H1 (cell line): ENCODE measurements around the gene SS18. TPM values are rescaled to one million over a fixed set of nuclear protein-coding genes. Genes with fewer than 3 reads are reported as not detected.

ENCODE experiments used
- CTCF ChIA-PET: fragments of 300-600 bp; sonication (Branson Sonifier 250); formaldehyde crosslinking; loops from one replicate; lab custom pipeline; 2021; ENCODE audit not compliant: partially characterized antibody; lab: Charles Lee
- POLR2A ChIA-PET: fragments of 300-600 bp; sonication (Branson Sonifier 250); formaldehyde crosslinking; loops from one replicate; lab custom pipeline; 2021; ENCODE audit warnings: inconsistent platforms; ENCODE audit not compliant: partially characterized antibody; lab: Charles Lee
- DNase-seq, 2 experiments: peaks; one replicate each; pipeline versions ENCODE4 v3.0.0 to v3.0.0-alpha.2; 2010 to 2022; ENCODE audit warnings: low spot score in 2 of 2, low read depth in 1 of 2, mixed read lengths in 1 of 2
- FAIRE-seq: peaks from 2 replicates; lab custom pipeline; 2011; peaks lifted over from hg19 to GRCh38; lab: Jason Lieb, UNC
- H2AFZ ChIP-seq: 2 replicates; pipeline ENCODE4 v1.8.1; 2012; ENCODE audit warnings: low read length, inconsistent platforms
- H2AK5ac ChIP-seq: 2 replicates; pipeline ENCODE4 v1.6.1; 2013; ENCODE audit warnings: low read depth, low read length
- H2BK120ac ChIP-seq: replicated peaks from 2 replicates; pipeline ENCODE3; 2013; ENCODE audit warnings: low read depth, low read length, inconsistent platforms
- H2BK12ac ChIP-seq: 2 replicates; pipeline ENCODE4 v1.6.1; 2013; ENCODE audit warnings: low read depth, low read length
- H2BK15ac ChIP-seq: 2 replicates; pipeline ENCODE4 v1.6.1; 2013; ENCODE audit warnings: low read length
- H2BK20ac ChIP-seq: 2 replicates; pipeline ENCODE4 v1.6.1; 2013; ENCODE audit warnings: low read length
- H2BK5ac ChIP-seq: 2 replicates; pipeline ENCODE4 v1.6.1; 2013; ENCODE audit warnings: low read depth, low read length
- H3K14ac ChIP-seq: 2 replicates; pipeline ENCODE4 v1.6.1; 2013; ENCODE audit warnings: inconsistent platforms; ENCODE audit not compliant: insufficient read length
- H3K18ac ChIP-seq: 2 replicates; pipeline ENCODE4 v1.6.1; 2013; ENCODE audit warnings: low read length; ENCODE audit errors: extremely low read depth
- H3K23ac ChIP-seq: 2 replicates; pipeline ENCODE4 v1.6.1; 2013; ENCODE audit warnings: inconsistent platforms; ENCODE audit not compliant: insufficient read length
- H3K23me2 ChIP-seq: 2 replicates; pipeline ENCODE4 v1.6.1; 2013; ENCODE audit warnings: low read depth, low read length
- H3K27ac ChIP-seq: 2 replicates; pipeline ENCODE4 v1.6.1; 2011; ENCODE audit warnings: low read depth, low read length, inconsistent platforms
- H3K27me3 ChIP-seq, 4 experiments: replicated peaks in 1 of 4; 1 replicate in 1 of 4; 2 replicates in 3 of 4; pipeline versions ENCODE4 v1.6.1 to v1.8.1; 2011 to 2013; ENCODE audit warnings: low read length in 3 of 4, mild to moderate bottlenecking in 3 of 4, inconsistent platforms in 2 of 4, mixed read lengths in 2 of 4, moderate library complexity in 1 of 4; ENCODE audit not compliant: control insufficient read depth in 3 of 4, insufficient read depth in 3 of 4; ENCODE audit errors: extremely low read depth in 1 of 4
- H3K36me3 ChIP-seq, 4 experiments: 2 replicates each; pipeline versions ENCODE4 v1.6.1 to v1.8.1; 2011 to 2013; ENCODE audit warnings: mild to moderate bottlenecking in 4 of 4, low read length in 3 of 4, moderate library complexity in 2 of 4, control low read depth in 1 of 4, inconsistent platforms in 1 of 4; ENCODE audit not compliant: insufficient read depth in 4 of 4, control insufficient read depth in 2 of 4
- H3K4ac ChIP-seq: replicated peaks from 2 replicates; pipeline ENCODE3; 2013; ENCODE audit warnings: low read length, low read depth, mixed read lengths, inconsistent platforms; ENCODE audit not compliant: insufficient read length
- H3K4me1 ChIP-seq, 4 experiments: replicated peaks in 1 of 4; 1 replicate in 1 of 4; 2 replicates in 3 of 4; pipeline versions ENCODE4 v1.6.1 to v1.8.1; 2011 to 2013; ENCODE audit warnings: low read length in 3 of 4, inconsistent platforms in 2 of 4, mixed read lengths in 1 of 4; ENCODE audit not compliant: insufficient read depth in 4 of 4, control insufficient read depth in 3 of 4
- H3K4me2 ChIP-seq, 2 experiments: 2 replicates each; pipeline versions ENCODE4 v1.6.1 to v1.8.1; 2011 to 2013; ENCODE audit warnings: low read depth in 2 of 2, low read length in 2 of 2, control low read depth in 1 of 2, inconsistent platforms in 1 of 2, mild to moderate bottlenecking in 1 of 2; ENCODE audit not compliant: insufficient read depth in 1 of 2
- H3K4me3 ChIP-seq, 4 experiments: fragments of 200-600, 300-600 bp in 1 of 4; sonication (generic), shearing (Covaris generic), sonication (Bioruptor Twin) in 1 of 4; 2 replicates each; pipeline versions ENCODE4 v1.5.1 to v1.8.1; 2011 to 2016; ENCODE audit warnings: low read length in 4 of 4, low read depth in 3 of 4, control low read depth in 2 of 4, inconsistent platforms in 2 of 4, mild to moderate bottlenecking in 2 of 4, mixed read lengths in 1 of 4, moderate library complexity in 1 of 4; ENCODE audit not compliant: insufficient read depth in 2 of 4; ENCODE audit errors: extremely low read depth in 1 of 4
- H3K56ac ChIP-seq: replicated peaks from 2 replicates; pipeline ENCODE3; 2013; ENCODE audit warnings: low read depth, mild to moderate bottlenecking, mixed read lengths, low read length, inconsistent platforms; ENCODE audit not compliant: insufficient read length
- H3K79me1 ChIP-seq: 2 replicates; pipeline ENCODE4 v1.6.1; 2013; ENCODE audit warnings: low read depth, low read length, control low read depth
- H3K79me2 ChIP-seq, 2 experiments: 2 replicates each; pipeline versions ENCODE4 v1.6.1 to v1.8.1; 2012 to 2013; ENCODE audit warnings: low read length in 2 of 2, mild to moderate bottlenecking in 2 of 2, inconsistent platforms in 1 of 2; ENCODE audit not compliant: insufficient read depth in 2 of 2, control insufficient read depth in 1 of 2
- H3K9ac ChIP-seq, 4 experiments: replicated peaks in 1 of 4; 1 replicate in 1 of 4; 2 replicates in 3 of 4; pipeline versions ENCODE4 v1.6.1 to v1.8.1; 2011 to 2013; ENCODE audit warnings: low read depth in 3 of 4, low read length in 3 of 4, control low read depth in 2 of 4, mild to moderate bottlenecking in 2 of 4, moderate library complexity in 2 of 4, inconsistent platforms in 1 of 4; ENCODE audit errors: extremely low read depth in 1 of 4
- H3K9me3 ChIP-seq, 2 experiments: 2 replicates each; pipeline versions ENCODE4 v1.6.1 to v1.8.1; 2012 to 2013; ENCODE audit warnings: mild to moderate bottlenecking in 2 of 2, moderate library complexity in 2 of 2, control low read depth in 1 of 2, inconsistent platforms in 1 of 2, low read depth in 1 of 2, low read length in 1 of 2, mixed read lengths in 1 of 2; ENCODE audit not compliant: insufficient read depth in 2 of 2
- H4K20me1 ChIP-seq, 2 experiments: replicated peaks in 1 of 2; 2 replicates each; pipeline versions ENCODE3 to v1.8.1; 2011 to 2013; ENCODE audit warnings: inconsistent platforms in 2 of 2, low read length in 2 of 2, mild to moderate bottlenecking in 1 of 2; ENCODE audit not compliant: insufficient read depth in 2 of 2, control insufficient read depth in 1 of 2
- H4K5ac ChIP-seq: 2 replicates; pipeline ENCODE4 v1.6.1; 2013; ENCODE audit warnings: low read length, low read depth, mixed read lengths, inconsistent platforms; ENCODE audit not compliant: insufficient read length
- H4K8ac ChIP-seq: 2 replicates; pipeline ENCODE4 v1.8.0; 2013; ENCODE audit warnings: mild to moderate bottlenecking, moderate library complexity, low read length, inconsistent platforms; ENCODE audit not compliant: insufficient read depth; ENCODE audit errors: extremely low read depth
- H4K91ac ChIP-seq: replicated peaks from 2 replicates; pipeline ENCODE3; 2013; ENCODE audit warnings: low read length, mixed read lengths, inconsistent platforms; ENCODE audit not compliant: insufficient read length
- CEBPB ChIP-seq: IDR thresholded peaks from 2 replicates; pipeline ENCODE4 v1.6.1; 2012; ENCODE audit warnings: low read depth, low read length
- TEAD4 ChIP-seq: IDR thresholded peaks from 2 replicates; pipeline ENCODE4 v1.6.1; 2012; ENCODE audit warnings: low read depth, low read length, inconsistent platforms, mixed read lengths
- WGBS, 2 experiments: shearing (Covaris generic) in 1 of 2; methylation state at CpG; one replicate each; pipeline versions ENCODE4 v1.1.6 to v1.1.7; 2013 to 2015; ENCODE audit warnings: low lambda C conversion rate in 2 of 2, mixed read lengths in 2 of 2, inconsistent platforms in 1 of 2, low coverage in 1 of 2, missing lambda C conversion rate in 1 of 2; ENCODE audit not compliant: insufficient replicate concordance in 2 of 2, insufficient coverage in 1 of 2, insufficient read length in 1 of 2; ENCODE audit errors: extremely low coverage in 1 of 2, missing lambda C conversion rate in 1 of 2; 5-methylcytosine and 5-hydroxymethylcytosine counted together
- polyA plus RNA-seq, 7 experiments: library from polyadenylated mRNA; depleted of rRNA in 3 of 7; stranded (reverse) in 5 of 7; unstranded in 2 of 7; fragments of >200 nt in 5 of 7; fragments of 200-250 nt in 2 of 7; gene quantifications; 1 replicate in 5 of 7; 2 replicates in 1 of 7; 4 replicates in 1 of 7; pipeline versions ENCODE4 v1.2.1 to v1.2.3, GENCODE V29; 2011 to 2013; ENCODE audit warnings: missing spikeins in 2 of 7, mixed read lengths in 2 of 7
- total RNA-seq: library from RNA; stranded (reverse); fragmentation: NEBNext Ultra II Directional; extraction: Animal tissue kit (Norgen Biotek cat#: 25700); gene quantifications from 2 replicates; pipeline ENCODE4 v1.2.1, GENCODE V29; 2021

SS18 gene
- total and polyA plus RNA-seq, 2 of the 8 experiments (the other 6 are each of a cell fraction or from before 2014, with no cell fraction given), result 83.5 to 106 TPM

DNA sequence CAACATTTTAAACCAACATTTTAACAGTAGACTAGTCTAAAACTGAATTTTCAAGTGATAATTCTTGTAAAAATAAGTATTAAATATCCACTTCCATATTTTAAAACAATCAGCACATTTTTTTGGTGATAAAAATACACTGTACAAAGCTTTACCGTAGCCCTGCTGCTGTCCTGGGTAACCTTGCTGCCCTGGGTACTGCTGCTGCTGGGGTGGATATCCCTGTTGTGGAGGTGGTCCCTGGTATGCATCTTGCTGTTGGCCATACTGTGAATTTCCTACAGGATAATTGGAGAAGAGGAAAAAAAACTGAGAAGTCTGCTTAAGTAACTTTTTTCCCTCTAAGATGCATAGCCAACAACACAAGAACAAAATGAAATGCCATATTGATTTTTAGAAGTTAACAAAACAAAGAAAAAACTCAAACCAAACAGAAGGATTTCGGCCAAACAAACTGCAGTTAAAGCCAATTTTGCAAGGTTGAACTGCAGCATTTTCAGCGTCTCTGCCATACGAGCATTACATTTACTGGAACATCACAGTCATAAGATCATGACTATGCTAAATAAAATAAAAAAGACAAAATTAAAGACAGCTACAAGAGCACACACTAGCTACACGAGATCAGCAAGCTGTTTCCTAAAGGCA is 55.4 kb downstream of the SS18 start:
- Histone ChIP-seq H3K14ac (no peak overlapping the region), H3K56ac (no peak overlapping the region), H2BK12ac (no peak overlapping the region; the same call in 1 of the 2 replicates), H3K27me3 (no peaks in the 10 kb centered on the region), H2BK120ac (no peak overlapping the region), H4K20me1 (peaks cover 0 to 2% of the 10 kb centered on the region in 2 experiments), H3K79me1 (no peaks in the 10 kb centered on the region), H3K23me2 (no peaks in the 10 kb centered on the region), H4K91ac (no peak overlapping the region), H3K9ac (no peak overlapping the region), H3K4me1 (peaks cover 0 to 8% (median 4%) of the 10 kb centered on the region in 4 experiments; a peak in 3 of 7 replicates), H2BK5ac (peak overlapping the region; percentile 26; the same call in 1 of the 2 replicates), H4K5ac (peak overlapping the region; percentile 37), H4K8ac (no peak overlapping the region), H2AK5ac (no peak overlapping the region), H2BK20ac (no peak overlapping the region), H3K4ac (no peak overlapping the region), H2AFZ (no peak overlapping the region), H3K27ac (no peak overlapping the region), H3K9me3 (no peaks in the 10 kb centered on the region), H3K23ac (no peak overlapping the region), H2BK15ac (no peak overlapping the region; the same call in 1 of the 2 replicates), H3K18ac (no peak overlapping the region), H3K36me3 (peaks cover 0 to 48% (median 16%) of the 10 kb centered on the region in 4 experiments; a peak in 6 of 8 replicates), H3K79me2 (no peaks in the 10 kb centered on the region), H3K4me2 (0 out of 4 replicates have a peak overlapping the region, but pooled peaks of 1 of the 2 experiments have one; percentile 8), H3K4me3 (no peak overlapping the region)
- POLR2A ChIA-PET, result no interaction called here
- no peak for TF ChIP-seq CEBPB
- TF ChIP-seq TEAD4, result 0 out of 2 replicates have a peak, but pooled peaks have one; percentile 45
- 75% methylated on average over 5 of the region's 5 CpGs; no CpG with 5 or more reads in 1 of the 2 experiments for WGBS, 2 experiments
- CTCF ChIA-PET, result no interaction called here
- DNase-seq, result no peak
- no peak for FAIRE-seq
